GM23338 (cell line): ENCODE measurements around the gene ZNF536. TPM values are rescaled to one million over a fixed set of nuclear protein-coding genes. Genes with fewer than 3 reads are reported as not detected.

Source experiments
- ATAC-seq: fragments of 200-7000 bp; cut with Tn5 transposase; 3 replicates; pipeline ENCODE4 v1.9.1; 2020
- DNase-seq: peaks from one replicate; pipeline ENCODE4 v3.0.0-alpha.2; 2015; ENCODE audit warnings: low spot score
- H2AFZ ChIP-seq: fragments of 200-600 bp; sonication (generic); 2 replicates; pipeline ENCODE4 v1.8.0; 2016; ENCODE audit warnings: antibody characterized with exemption, mild to moderate bottlenecking, moderate library complexity
- H3F3A ChIP-seq: fragments of 200-600 bp; sonication (generic); replicated peaks from 2 replicates; pipeline ENCODE4 v1.8.0; 2017; ENCODE audit warnings: antibody characterized with exemption, mixed run types, low read depth
- H3K27ac ChIP-seq: fragments of 200-600 bp; sonication (generic); 2 replicates; pipeline ENCODE4 v1.6.1; 2016; ENCODE audit warnings: low read depth
- H3K27me3 ChIP-seq: fragments of 200-600 bp; sonication (generic); 2 replicates; pipeline ENCODE4 v1.8.0; 2016; ENCODE audit warnings: mild to moderate bottlenecking, mixed run types, moderate library complexity; ENCODE audit not compliant: insufficient read depth
- H3K36me3 ChIP-seq: fragments of 200-600 bp; sonication (generic); 2 replicates; pipeline ENCODE4 v1.8.0; 2016; ENCODE audit warnings: mild to moderate bottlenecking; ENCODE audit not compliant: insufficient read depth
- H3K4me1 ChIP-seq: fragments of 200-600 bp; sonication (generic); 2 replicates; pipeline ENCODE4 v1.8.0; 2016; ENCODE audit warnings: mild to moderate bottlenecking, moderate library complexity; ENCODE audit not compliant: insufficient read depth
- H3K4me2 ChIP-seq: fragments of 200-600 bp; sonication (generic); 2 replicates; pipeline ENCODE4 v1.7.1; 2017; ENCODE audit warnings: mixed run types
- H3K4me3 ChIP-seq: fragments of 200-600 bp; sonication (generic); 2 replicates; pipeline ENCODE4 v1.6.1; 2016; ENCODE audit warnings: mixed run types
- H3K79me2 ChIP-seq: fragments of 200-600 bp; sonication (generic); replicated peaks from 2 replicates; pipeline ENCODE4 v1.8.0; 2017; ENCODE audit warnings: mild to moderate bottlenecking; ENCODE audit not compliant: insufficient read depth
- H3K9me2 ChIP-seq: fragments of 200-600 bp; sonication (generic); 2 replicates; pipeline ENCODE4 v1.8.0; 2017; ENCODE audit not compliant: insufficient read depth
- H4K20me1 ChIP-seq: fragments of 200-600 bp; sonication (generic); replicated peaks from 2 replicates; pipeline ENCODE4 v1.8.0; 2017; ENCODE audit warnings: mild to moderate bottlenecking; ENCODE audit not compliant: insufficient read depth
- H3K27ac Mint-ChIP-seq: 2 replicates; pipeline ENCODE4 v1.8.0; 2020; ENCODE audit warnings: inconsistent platforms, mild to moderate bottlenecking, moderate library complexity, mixed read lengths
- H3K27me3 Mint-ChIP-seq: 3 replicates; pipeline ENCODE4 v1.8.0; 2022; ENCODE audit warnings: low read depth, mild to moderate bottlenecking, moderate library complexity, mixed read lengths, inconsistent platforms; ENCODE audit not compliant: insufficient read depth, poor library complexity
- H3K36me3 Mint-ChIP-seq: 3 replicates; pipeline ENCODE4 v1.8.0; 2021; ENCODE audit warnings: low read depth, mild to moderate bottlenecking, inconsistent platforms, moderate library complexity, mixed read lengths
- H3K4me1 Mint-ChIP-seq: 3 replicates; pipeline ENCODE4 v1.8.0; 2020; ENCODE audit warnings: mild to moderate bottlenecking, inconsistent platforms, mixed read lengths
- H3K4me3 Mint-ChIP-seq: 3 replicates; pipeline ENCODE4 v1.8.0; 2021; ENCODE audit warnings: moderate library complexity, mild to moderate bottlenecking, inconsistent platforms, mixed read lengths
- H3K9me3 Mint-ChIP-seq: 3 replicates; pipeline ENCODE4 v1.8.0; 2020; ENCODE audit warnings: moderate library complexity, mild to moderate bottlenecking, inconsistent platforms, mixed read lengths
- CREB1 ChIP-seq: fragments of 250-450 bp; sonication (Bioruptor Pico); IDR thresholded peaks from 2 replicates; pipeline ENCODE4 v1.5.0; 2020; ENCODE audit warnings: low read depth, mild to moderate bottlenecking, moderate library complexity
- EZH2 ChIP-seq: fragments of 200-600 bp; sonication (generic); IDR thresholded peaks from one replicate; pipeline ENCODE4 v1.8.0; 2017; ENCODE audit warnings: antibody characterized with exemption, mild to moderate bottlenecking, low read depth; ENCODE audit not compliant: unreplicated experiment
- EZH2phosphoT487 ChIP-seq: fragments of 200-600 bp; sonication (generic); IDR thresholded peaks from one replicate; pipeline ENCODE4 v1.8.1; 2018; ENCODE audit warnings: antibody characterized with exemption; ENCODE audit not compliant: unreplicated experiment
- JUNB ChIP-seq: IDR thresholded peaks from one replicate; pipeline ENCODE4 v1.6.1; 2016; ENCODE audit warnings: antibody characterized with exemption; ENCODE audit not compliant: unreplicated experiment
- NANOG ChIP-seq: IDR thresholded peaks from 2 replicates; pipeline ENCODE4 v1.6.1; 2016; ENCODE audit warnings: antibody characterized with exemption, borderline replicate concordance
- POLR2AphosphoS5 ChIP-seq: IDR thresholded peaks from 2 replicates; pipeline ENCODE4 v1.6.1; 2016; ENCODE audit warnings: antibody characterized with exemption, low read depth
- STAT1 ChIP-seq: IDR thresholded peaks from one replicate; pipeline ENCODE4 v1.6.1; 2016; ENCODE audit warnings: antibody characterized with exemption; ENCODE audit not compliant: unreplicated experiment
- ZNF114 ChIP-seq: fragments of 250-450 bp; sonication (Bioruptor Pico); IDR thresholded peaks from 2 replicates; pipeline ENCODE4 v1.5.0; 2020; ENCODE audit warnings: mild to moderate bottlenecking, moderate library complexity
- ZNF331 ChIP-seq: fragments of 250-450 bp; sonication (Bioruptor Pico); IDR thresholded peaks from 2 replicates; pipeline ENCODE4 v1.5.0; 2020; ENCODE audit warnings: low read depth, mild to moderate bottlenecking, moderate library complexity
- polyA plus RNA-seq: library from polyadenylated mRNA; unstranded; fragments of >200 nt; fragmentation: Nextera tagmentation; extraction: Ambion mirVana; gene quantifications from 2 replicates; pipeline ENCODE4 v1.2.1, GENCODE V29; 2016
- total RNA-seq: library from RNA; depleted of rRNA; stranded (reverse); fragments of >200 nt; shearing (Covaris generic); gene quantifications from 2 replicates; pipeline ENCODE4 v1.2.3, GENCODE V29; 2014
- TF ChIP-seq, protein P1 (sequence below): fragments of 250-450 bp; sonication (Bioruptor Pico); IDR thresholded peaks from 2 replicates; pipeline ENCODE4 v1.5.0; 2020; ENCODE audit warnings: mild to moderate bottlenecking, moderate library complexity
- TF ChIP-seq, protein P2 (sequence below): IDR thresholded peaks from 2 replicates; pipeline ENCODE4 v1.6.1; 2016; ENCODE audit warnings: antibody characterized with exemption
- TF ChIP-seq, protein P3 (sequence below): IDR thresholded peaks from one replicate; pipeline ENCODE4 v1.6.1; 2018; ENCODE audit warnings: antibody characterized with exemption; ENCODE audit not compliant: unreplicated experiment
- TF ChIP-seq, protein P4 (sequence below), 2 experiments: fragments of 200-600 bp in 1 of 2; sonication (generic) in 1 of 2; conservative IDR thresholded peaks; 2 replicates each; pipeline versions ENCODE4 v1.5.1 to v1.6.1; 2016 to 2017; ENCODE audit warnings: antibody characterized with exemption in 2 of 2, low read depth in 2 of 2, mild to moderate bottlenecking in 2 of 2, moderate library complexity in 1 of 2

Gene ZNF536
- total and polyA plus RNA-seq, 2 experiments from 2014 or later: 0.07 TPM; not detected in 1

DNA sequence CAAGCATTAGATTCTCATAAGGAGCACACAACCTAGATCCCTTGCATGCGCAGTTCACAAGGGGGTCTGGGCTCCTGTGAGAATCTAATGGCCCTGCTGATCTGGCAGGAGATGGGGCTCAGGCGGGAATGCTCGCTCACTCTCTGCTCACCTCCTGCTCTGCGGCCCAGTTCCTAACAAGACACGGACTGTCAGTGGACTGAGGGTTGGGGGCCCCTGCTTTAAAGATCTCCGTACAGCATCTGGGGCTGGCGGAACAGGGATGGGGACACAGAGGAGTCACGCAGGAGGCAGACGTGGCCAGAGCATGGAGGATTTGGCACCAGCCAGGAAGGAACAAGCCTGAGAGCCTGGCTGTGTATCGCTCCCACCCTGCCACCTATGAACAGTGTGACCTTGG is 37.3 kb upstream of the ZNF536 start:
- Histone ChIP-seq H3K4me1 (no peaks in the 10 kb centered on the region), H3F3A (no peaks in the 10 kb centered on the region), H2AFZ (no peak overlapping the region), H3K27ac (no peak overlapping the region), H3K4me3 (no peak overlapping the region), H3K27me3 (no peaks in the 10 kb centered on the region), H3K36me3 (no peaks in the 10 kb centered on the region), H3K79me2 (no peaks in the 10 kb centered on the region), H3K9me2 (peaks cover 10% of the 10 kb centered on the region), H4K20me1 (no peaks in the 10 kb centered on the region), H3K4me2 (no peak overlapping the region)
- Mint-ChIP-seq H3K36me3 (no peaks in the 10 kb centered on the region; the same call in 2 of the 3 replicates), H3K4me3 (no peak overlapping the region), H3K27me3 (peaks cover 2% of the 10 kb centered on the region), H3K27ac (no peak overlapping the region), H3K9me3 (no peaks in the 10 kb centered on the region), H3K4me1 (no peaks in the 10 kb centered on the region; the same call in 2 of the 3 replicates)
- DNase-seq: no peak
- no peak for TF ChIP-seq ZNF114
- TF ChIP-seq STAT1: no peak
- no peak for TF ChIP-seq POLR2AphosphoS5
- TF ChIP-seq, protein P1, sequence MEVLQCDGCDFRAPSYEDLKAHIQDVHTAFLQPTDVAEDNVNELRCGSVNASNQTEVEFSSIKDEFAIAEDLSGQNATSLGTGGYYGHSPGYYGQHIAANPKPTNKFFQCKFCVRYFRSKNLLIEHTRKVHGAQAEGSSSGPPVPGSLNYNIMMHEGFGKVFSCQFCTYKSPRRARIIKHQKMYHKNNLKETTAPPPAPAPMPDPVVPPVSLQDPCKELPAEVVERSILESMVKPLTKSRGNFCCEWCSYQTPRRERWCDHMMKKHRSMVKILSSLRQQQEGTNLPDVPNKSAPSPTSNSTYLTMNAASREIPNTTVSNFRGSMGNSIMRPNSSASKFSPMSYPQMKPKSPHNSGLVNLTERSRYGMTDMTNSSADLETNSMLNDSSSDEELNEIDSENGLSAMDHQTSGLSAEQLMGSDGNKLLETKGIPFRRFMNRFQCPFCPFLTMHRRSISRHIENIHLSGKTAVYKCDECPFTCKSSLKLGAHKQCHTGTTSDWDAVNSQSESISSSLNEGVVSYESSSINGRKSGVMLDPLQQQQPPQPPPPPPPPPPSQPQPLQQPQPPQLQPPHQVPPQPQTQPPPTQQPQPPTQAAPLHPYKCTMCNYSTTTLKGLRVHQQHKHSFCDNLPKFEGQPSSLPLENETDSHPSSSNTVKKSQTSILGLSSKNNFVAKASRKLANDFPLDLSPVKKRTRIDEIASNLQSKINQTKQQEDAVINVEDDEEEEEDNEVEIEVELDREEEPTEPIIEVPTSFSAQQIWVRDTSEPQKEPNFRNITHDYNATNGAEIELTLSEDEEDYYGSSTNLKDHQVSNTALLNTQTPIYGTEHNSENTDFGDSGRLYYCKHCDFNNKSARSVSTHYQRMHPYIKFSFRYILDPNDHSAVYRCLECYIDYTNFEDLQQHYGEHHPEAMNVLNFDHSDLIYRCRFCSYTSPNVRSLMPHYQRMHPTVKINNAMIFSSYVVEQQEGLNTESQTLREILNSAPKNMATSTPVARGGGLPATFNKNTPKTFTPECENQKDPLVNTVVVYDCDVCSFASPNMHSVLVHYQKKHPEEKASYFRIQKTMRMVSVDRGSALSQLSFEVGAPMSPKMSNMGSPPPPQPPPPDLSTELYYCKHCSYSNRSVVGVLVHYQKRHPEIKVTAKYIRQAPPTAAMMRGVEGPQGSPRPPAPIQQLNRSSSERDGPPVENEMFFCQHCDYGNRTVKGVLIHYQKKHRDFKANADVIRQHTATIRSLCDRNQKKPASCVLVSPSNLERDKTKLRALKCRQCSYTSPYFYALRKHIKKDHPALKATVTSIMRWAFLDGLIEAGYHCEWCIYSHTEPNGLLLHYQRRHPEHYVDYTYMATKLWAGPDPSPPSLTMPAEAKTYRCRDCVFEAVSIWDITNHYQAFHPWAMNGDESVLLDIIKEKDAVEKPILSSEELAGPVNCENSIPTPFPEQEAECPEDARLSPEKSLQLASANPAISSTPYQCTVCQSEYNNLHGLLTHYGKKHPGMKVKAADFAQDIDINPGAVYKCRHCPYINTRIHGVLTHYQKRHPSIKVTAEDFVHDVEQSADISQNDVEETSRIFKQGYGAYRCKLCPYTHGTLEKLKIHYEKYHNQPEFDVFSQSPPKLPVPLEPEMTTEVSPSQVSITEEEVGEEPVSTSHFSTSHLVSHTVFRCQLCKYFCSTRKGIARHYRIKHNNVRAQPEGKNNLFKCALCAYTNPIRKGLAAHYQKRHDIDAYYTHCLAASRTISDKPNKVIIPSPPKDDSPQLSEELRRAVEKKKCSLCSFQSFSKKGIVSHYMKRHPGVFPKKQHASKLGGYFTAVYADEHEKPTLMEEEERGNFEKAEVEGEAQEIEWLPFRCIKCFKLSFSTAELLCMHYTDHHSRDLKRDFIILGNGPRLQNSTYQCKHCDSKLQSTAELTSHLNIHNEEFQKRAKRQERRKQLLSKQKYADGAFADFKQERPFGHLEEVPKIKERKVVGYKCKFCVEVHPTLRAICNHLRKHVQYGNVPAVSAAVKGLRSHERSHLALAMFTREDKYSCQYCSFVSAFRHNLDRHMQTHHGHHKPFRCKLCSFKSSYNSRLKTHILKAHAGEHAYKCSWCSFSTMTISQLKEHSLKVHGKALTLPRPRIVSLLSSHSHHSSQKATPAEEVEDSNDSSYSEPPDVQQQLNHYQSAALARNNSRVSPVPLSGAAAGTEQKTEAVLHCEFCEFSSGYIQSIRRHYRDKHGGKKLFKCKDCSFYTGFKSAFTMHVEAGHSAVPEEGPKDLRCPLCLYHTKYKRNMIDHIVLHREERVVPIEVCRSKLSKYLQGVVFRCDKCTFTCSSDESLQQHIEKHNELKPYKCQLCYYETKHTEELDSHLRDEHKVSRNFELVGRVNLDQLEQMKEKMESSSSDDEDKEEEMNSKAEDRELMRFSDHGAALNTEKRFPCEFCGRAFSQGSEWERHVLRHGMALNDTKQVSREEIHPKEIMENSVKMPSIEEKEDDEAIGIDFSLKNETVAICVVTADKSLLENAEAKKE (CRISPR knock-in tag): no peak
- TF ChIP-seq, protein P2, sequence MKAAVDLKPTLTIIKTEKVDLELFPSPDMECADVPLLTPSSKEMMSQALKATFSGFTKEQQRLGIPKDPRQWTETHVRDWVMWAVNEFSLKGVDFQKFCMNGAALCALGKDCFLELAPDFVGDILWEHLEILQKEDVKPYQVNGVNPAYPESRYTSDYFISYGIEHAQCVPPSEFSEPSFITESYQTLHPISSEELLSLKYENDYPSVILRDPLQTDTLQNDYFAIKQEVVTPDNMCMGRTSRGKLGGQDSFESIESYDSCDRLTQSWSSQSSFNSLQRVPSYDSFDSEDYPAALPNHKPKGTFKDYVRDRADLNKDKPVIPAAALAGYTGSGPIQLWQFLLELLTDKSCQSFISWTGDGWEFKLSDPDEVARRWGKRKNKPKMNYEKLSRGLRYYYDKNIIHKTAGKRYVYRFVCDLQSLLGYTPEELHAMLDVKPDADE: no peak
- TF ChIP-seq, protein P3, sequence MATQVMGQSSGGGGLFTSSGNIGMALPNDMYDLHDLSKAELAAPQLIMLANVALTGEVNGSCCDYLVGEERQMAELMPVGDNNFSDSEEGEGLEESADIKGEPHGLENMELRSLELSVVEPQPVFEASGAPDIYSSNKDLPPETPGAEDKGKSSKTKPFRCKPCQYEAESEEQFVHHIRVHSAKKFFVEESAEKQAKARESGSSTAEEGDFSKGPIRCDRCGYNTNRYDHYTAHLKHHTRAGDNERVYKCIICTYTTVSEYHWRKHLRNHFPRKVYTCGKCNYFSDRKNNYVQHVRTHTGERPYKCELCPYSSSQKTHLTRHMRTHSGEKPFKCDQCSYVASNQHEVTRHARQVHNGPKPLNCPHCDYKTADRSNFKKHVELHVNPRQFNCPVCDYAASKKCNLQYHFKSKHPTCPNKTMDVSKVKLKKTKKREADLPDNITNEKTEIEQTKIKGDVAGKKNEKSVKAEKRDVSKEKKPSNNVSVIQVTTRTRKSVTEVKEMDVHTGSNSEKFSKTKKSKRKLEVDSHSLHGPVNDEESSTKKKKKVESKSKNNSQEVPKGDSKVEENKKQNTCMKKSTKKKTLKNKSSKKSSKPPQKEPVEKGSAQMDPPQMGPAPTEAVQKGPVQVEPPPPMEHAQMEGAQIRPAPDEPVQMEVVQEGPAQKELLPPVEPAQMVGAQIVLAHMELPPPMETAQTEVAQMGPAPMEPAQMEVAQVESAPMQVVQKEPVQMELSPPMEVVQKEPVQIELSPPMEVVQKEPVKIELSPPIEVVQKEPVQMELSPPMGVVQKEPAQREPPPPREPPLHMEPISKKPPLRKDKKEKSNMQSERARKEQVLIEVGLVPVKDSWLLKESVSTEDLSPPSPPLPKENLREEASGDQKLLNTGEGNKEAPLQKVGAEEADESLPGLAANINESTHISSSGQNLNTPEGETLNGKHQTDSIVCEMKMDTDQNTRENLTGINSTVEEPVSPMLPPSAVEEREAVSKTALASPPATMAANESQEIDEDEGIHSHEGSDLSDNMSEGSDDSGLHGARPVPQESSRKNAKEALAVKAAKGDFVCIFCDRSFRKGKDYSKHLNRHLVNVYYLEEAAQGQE: no peak
- no peak for TF ChIP-seq EZH2
- TF ChIP-seq ZNF331: no peak
- TF ChIP-seq JUNB: no peak
- no peak for TF ChIP-seq NANOG
- TF ChIP-seq CREB1 (CRISPR knock-in tag): no peak
- TF ChIP-seq, protein P4, sequence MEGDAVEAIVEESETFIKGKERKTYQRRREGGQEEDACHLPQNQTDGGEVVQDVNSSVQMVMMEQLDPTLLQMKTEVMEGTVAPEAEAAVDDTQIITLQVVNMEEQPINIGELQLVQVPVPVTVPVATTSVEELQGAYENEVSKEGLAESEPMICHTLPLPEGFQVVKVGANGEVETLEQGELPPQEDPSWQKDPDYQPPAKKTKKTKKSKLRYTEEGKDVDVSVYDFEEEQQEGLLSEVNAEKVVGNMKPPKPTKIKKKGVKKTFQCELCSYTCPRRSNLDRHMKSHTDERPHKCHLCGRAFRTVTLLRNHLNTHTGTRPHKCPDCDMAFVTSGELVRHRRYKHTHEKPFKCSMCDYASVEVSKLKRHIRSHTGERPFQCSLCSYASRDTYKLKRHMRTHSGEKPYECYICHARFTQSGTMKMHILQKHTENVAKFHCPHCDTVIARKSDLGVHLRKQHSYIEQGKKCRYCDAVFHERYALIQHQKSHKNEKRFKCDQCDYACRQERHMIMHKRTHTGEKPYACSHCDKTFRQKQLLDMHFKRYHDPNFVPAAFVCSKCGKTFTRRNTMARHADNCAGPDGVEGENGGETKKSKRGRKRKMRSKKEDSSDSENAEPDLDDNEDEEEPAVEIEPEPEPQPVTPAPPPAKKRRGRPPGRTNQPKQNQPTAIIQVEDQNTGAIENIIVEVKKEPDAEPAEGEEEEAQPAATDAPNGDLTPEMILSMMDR (conservative IDR thresholded peaks at IDR 0.05; ENCODE audit: low read depth in 2 of 2): no peak
- TF ChIP-seq EZH2phosphoT487: no peak
- no peak for ATAC-seq
